DLD1 (cell line): ENCODE measurements around the gene TWNK.
"Not testable (repeated sequence)": the region's sequence is repeated elsewhere in the genome, so short reads cannot be mapped to it uniquely, and the experiment has no call there.

Experiments used
- in situ Hi-C: cut with HindIII; loops from 2 replicates; pipeline ENCODE4 v1.10.0; 2017; ENCODE audit warnings: low sequenced_read_pairs

Gene TWNK

DNA sequence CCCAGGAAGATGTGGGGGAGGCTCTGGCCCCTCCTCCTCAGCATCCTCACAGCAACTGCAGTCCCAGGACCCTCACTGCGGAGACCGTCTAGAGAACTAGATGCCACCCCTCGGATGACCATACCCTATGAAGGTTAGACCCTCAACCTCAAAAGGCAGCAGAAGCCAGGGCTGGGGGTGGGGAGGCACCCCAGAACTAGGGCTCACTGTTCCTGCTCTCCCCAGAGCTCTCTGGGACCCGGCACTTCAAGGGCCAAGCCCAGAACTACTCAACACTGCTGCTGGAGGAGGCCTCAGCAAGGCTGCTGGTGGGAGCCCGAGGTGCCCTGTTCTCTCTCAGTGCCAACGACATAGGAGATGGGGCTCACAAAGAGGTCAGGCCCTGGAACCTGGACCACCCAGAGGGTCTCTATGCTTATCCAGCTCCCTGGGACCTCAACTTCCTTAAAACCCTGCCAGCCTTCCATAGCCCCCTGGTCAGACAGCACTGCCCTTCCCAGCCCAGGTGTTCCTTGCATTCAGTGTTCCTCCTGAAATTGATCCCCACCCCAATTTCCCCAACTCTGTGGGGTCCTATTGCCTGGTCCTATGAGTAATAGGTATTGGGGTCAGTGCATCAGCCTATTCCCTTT, 14.3 kb upstream of the TWNK start:
- in situ Hi-C loops, result no loop called here

- in situ Hi-C loops, result not testable (repeated sequence)
These were observed 11.9 kb upstream of the TWNK start for GRCh38 chr10:100975397-100975796.

DNA sequence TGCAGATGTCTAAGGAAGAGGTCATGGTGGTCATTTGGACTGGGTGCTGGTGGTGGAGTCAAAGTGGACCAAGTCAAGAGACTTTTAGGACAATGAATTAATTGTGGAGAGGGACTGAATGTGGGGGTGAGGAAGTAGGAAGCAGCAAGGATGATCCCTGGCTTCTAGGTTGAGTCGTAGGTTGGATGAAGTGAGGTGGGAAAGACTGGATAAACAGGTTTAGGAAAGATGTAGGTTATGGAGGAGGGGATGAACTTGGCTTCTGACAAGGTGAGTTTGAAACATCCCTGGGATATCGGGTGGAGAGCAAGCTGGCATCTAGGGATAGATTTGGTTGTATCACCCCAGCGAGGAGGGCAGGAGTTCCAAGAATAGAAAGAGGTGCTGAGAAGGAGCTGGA, 10.4 kb upstream of the TWNK start:
- in situ Hi-C loops, result no loop called here

DNA sequence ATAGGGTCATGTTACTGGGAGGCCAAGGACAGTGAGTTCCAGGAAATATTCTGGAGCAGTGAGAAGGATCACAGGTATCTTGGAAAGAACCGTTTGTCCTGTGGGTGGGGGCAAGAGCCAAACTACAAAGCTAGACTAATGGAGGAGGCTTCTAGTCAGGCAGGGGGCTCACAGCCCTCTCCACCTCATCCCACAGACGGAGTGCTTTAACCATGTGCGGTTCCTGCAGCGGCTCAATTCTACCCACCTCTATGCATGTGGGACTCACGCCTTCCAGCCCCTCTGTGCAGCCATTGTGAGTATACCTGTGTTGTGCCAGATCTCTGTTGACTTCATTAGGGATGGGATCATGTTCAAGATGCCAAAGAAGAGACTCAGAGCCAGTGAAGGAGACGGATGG, 9.9 kb upstream of the TWNK start:
- in situ Hi-C loops, result no loop called here

DNA sequence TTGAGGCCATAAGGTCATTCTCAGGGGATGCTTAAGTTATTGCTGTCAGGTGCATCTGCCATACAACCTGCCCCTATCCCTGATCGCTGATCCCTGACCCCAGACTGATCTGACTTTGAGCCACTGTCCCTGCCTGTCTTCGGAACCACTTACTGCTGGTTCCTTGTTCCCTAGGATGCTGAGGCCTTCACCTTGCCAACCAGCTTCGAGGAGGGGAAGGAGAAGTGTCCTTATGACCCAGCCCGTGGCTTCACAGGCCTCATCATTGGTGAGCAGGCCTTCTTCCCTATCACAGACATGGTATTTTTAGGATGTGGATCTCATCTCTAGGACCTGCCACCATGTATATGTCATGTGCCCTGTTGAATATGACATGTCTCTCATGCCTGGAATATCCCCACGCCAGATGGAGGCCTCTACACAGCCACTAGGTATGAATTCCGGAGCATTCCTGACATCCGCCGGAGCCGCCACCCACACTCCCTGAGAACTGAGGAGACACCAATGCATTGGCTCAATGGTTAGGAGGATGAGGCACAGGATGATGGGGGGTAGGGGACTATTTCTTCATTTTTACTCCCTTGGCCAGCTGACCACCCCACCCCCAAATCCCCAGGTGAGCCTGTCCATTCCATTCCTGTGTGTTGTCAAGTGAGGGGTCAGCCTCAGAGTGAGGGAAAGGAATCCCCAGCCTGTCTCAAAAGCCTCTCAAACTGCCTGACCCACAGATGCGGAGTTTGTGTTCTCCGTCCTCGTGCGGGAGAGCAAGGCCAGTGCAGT, 9.0 kb upstream of the TWNK start:
- in situ Hi-C loops, result no loop called here

DNA sequence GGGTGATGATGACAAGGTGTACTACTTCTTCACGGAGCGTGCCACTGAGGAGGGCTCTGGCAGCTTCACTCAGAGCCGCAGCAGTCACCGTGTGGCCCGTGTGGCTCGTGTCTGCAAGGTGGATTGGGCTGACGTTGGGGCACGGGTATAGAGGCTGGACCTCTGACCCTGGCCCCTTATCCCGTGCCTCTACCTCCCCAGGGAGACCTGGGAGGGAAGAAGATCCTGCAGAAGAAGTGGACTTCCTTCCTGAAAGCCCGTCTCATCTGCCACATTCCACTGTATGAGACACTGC, 8.5 kb upstream of the TWNK start:
- in situ Hi-C loops, result no loop called here

DNA sequence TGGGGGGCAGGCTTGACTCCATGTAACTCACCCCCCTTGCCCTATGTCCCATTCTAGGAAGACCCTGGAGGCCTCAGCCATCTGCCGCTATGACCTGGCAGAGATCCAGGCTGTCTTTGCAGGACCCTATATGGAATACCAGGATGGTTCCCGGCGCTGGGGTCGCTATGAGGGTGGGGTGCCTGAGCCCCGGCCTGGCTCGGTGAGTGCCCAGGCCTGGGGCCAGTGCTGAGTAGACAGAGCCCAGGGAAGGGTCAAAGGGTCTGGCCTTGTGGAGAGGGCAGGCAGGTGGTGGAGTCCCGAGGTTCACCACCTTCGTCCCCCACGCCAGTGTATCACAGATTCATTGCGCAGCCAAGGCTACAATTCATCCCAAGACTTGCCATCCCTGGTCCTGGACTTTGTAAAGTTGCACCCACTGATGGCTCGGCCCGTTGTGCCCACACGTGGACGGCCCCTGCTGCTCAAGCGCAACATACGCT, 7.5 kb upstream of the TWNK start:
- in situ Hi-C loops, result no loop called here

DNA sequence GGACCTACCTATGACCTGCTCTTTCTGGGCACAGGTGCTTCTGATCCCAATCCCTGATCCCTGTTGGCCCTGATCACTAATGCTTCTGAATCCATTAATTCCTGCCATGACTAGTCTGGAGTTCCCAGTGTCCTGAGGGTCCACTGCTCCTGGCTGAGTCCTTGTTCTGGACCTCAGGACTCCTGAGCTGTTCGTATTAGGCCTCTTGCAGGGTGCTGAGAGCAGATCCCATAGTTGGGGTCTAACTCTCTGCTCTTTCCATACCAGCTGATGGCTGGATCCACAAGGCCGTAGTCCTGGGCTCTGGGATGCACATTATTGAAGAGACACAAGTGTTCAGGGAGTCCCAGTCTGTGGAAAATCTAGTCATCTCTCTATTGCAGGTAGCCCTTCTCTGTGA, 7.0 kb upstream of the TWNK start:
- in situ Hi-C loops, result no loop called here

DNA sequence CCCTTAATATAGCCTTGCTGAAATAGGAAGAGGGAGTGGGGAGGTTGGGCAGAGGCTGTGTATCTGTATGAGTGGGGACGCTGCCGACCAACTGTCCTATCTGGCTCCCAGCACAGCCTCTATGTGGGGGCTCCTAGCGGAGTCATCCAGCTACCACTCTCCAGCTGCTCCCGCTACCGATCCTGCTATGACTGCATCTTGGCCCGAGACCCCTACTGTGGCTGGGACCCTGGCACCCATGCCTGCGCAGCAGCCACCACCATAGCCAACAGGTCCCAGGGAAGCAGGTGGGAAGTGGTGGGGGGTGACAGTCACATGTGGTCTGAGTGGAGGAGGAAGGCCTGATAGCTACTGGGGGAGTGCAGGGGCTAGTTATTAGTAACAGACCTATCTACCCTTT, 6.6 kb upstream of the TWNK start:
- in situ Hi-C loops, result no loop called here

GRCh38 chr10:100981178-100981772, 6.1 kb upstream of the TWNK start:
- in situ Hi-C loops, result no loop called here

- in situ Hi-C loops, result no loop called here
These were observed 4.2 kb upstream of the TWNK start for GRCh38 chr10:100982916-100983830.

DNA sequence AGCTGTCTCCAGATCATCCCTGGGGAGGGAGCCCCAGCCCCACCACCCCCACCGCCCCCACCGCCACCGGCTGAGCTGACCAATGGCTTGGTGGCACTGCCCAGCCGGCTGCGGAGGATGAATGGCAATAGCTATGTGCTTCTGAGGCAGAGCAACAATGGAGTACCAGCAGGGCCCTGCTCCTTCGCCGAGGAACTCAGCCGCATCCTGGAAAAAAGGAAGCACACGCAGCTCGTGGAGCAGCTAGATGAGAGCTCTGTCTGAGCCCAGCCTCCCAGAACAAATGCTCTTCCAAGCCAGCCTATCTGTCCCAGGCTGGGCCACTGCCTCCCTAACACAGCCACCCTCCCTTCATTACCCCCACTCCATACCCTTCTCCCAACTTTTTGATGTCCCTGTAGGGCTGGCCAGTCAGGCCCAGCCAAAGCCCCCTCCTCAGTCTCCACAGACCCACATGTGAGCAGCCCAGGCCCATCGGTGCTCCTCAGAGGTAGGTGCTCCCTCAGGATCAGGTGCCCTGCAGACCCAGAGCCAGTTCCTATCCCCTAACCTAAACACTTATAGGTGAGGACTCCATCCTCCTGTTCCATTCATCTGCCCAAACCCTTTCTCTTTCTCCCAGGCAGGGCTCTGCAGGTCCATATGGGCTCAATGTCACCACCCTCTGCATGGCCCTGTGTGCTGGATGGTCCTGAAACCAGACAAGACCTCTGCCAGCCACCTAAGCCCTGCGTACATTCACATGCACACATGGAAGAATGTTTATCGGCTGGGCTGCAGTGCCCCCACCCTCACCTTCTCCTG, 3.3 kb upstream of the TWNK start:
- in situ Hi-C loops, result no loop called here

DNA sequence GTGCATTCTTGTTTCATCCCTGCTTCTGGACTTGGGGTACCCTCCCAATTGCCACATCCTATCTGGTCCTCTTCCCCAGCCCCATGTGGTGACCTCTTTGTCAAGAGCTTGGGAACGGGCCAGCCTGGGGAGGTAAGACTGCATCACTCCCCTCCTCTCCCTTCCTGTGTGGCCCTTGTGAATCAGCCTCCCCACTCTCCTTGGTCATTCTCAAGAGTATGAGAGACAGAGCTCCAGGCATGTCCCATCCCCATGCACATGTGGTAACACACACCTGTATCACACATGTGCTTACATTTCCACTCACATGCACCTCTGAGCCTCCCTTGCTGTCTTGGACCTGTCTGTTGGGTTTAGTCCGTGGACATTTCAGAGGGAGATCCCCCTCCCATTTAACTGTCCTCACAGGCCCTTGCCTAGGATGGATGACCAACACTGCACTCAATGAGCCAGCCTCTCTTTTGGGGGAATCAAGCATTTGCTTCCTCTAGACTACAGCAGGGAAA, 2.6 kb upstream of the TWNK start:
- in situ Hi-C loops, result no loop called here

DNA sequence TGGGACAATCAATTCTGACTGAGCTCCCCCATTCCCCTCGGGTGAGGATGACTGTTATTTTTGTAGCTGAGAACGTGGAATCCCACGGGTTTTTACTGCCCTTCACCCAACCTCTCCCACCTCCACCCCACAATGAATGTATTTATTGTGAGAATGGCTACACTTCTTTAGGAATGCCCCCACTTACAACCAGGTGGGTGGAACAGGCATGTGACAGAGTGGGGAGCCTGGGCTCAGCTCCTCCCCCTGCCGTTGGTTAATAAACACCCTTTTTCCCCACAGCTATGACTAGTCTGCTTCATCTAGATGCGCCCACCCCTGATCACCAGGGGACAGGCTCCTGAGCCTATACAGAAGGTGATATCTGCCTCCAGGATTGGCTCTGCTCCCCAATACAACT, 2.0 kb upstream of the TWNK start:
- in situ Hi-C loops, result no loop called here

- in situ Hi-C loops, result no loop called here
These were observed 756 bp upstream of the TWNK start for GRCh38 chr10:100986623-100986951.

DNA sequence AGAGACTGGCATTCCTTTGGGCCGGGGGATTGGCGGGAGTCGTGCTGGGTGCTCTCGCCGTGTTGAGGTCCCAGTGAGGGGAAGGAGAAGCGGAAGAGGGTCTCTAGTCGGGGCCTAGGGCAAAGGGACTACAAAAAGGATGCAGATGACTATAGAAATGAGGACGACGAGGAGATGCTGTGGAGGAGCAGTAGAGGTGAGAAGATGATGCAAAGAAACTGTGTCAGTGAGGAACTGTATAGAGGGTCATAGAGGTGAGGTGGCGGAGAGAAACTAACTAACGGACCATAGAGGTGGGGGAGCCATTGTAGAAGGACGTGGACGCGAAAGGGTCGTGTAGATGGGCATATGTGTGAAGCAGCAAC, 324 bp downstream of the TWNK start:
- in situ Hi-C loops, result no loop called here

DNA sequence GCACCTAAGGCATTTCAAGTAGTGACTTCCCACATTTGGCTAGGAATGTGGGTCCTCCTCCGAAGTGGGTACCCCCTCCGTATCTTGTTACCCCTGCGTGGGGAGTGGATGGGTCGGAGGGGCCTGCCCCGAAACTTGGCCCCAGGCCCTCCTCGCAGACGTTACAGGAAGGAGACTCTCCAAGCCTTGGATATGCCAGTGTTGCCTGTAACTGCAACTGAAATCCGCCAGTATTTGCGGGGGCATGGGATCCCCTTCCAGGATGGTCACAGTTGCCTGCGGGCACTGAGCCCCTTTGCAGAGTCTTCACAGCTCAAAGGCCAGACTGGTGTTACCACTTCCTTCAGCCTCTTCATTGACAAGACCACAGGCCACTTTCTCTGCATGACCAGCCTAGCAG, 823 bp downstream of the TWNK start:
- in situ Hi-C loops, result no loop called here

DNA sequence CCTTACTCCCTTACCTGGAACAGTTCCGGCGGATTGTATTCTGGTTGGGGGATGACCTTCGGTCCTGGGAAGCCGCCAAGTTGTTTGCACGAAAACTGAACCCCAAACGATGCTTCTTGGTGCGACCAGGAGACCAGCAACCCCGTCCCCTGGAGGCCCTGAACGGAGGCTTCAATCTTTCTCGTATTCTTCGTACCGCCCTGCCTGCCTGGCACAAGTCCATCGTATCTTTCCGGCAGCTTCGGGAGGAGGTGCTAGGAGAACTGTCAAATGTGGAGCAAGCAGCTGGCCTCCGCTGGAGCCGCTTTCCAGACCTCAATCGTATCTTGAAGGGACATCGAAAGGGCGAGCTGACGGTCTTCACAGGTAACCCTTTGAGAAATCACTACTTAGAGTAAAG, 1.7 kb downstream of the TWNK start:
- in situ Hi-C loops, result no loop called here

- in situ Hi-C loops, result no loop called here
These were observed 6.8 kb downstream of the TWNK start for GRCh38 chr10:100993986-100994708.

GRCh38 chr10:100995181-100995580, 7.8 kb downstream of the TWNK start:
- in situ Hi-C loops, result no loop called here
